SK-N-SH treated with all-trans-retinoic acid at 6 μM for 48 hours (cell line): ENCODE results near the gene CYP20A1.

Experiments used
- ATAC-seq: fragments of 200-7000 bp; cut with Tn5 transposase; 3 replicates; pipeline ENCODE4 v1.9.1; 2020; ENCODE audit warnings: mild to moderate bottlenecking, moderate library complexity
- ARNTL ChIP-seq: fragments of 450-650 bp; formaldehyde crosslinking; IDR thresholded peaks from 2 replicates; pipeline ENCODE4 v1.5.0; 2020; ENCODE audit warnings: low read depth, mild to moderate bottlenecking, moderate library complexity, borderline replicate concordance
- BACH2 ChIP-seq: fragments of 250-450 bp; sonication (Bioruptor Pico); IDR thresholded peaks from 2 replicates; pipeline ENCODE4 v1.9.0; 2021; ENCODE audit warnings: mild to moderate bottlenecking, borderline replicate concordance
- CSDC2 ChIP-seq: fragments of 250-450 bp; sonication (Bioruptor Pico); IDR thresholded peaks from 2 replicates; pipeline ENCODE4 v1.5.0; 2020; ENCODE audit warnings: mild to moderate bottlenecking, moderate library complexity
- ESRRG ChIP-seq: fragments of 250-450 bp; sonication (Bioruptor Pico); IDR thresholded peaks from 2 replicates; pipeline ENCODE4 v1.6.1; 2021; ENCODE audit warnings: mild to moderate bottlenecking
- ISL1 ChIP-seq: fragments of 250-450 bp; sonication (Bioruptor Pico); IDR thresholded peaks from 2 replicates; pipeline ENCODE4 v2.1.2; 2022; ENCODE audit warnings: mild to moderate bottlenecking, moderate library complexity
- OSR1 ChIP-seq: fragments of 250-450 bp; sonication (Bioruptor Pico); IDR thresholded peaks from 2 replicates; pipeline ENCODE4 v1.8.0; 2022; ENCODE audit warnings: moderate library complexity, mild to moderate bottlenecking, inconsistent platforms
- PPARA ChIP-seq: fragments of 250-450 bp; sonication (Bioruptor Pico); IDR thresholded peaks from 2 replicates; pipeline ENCODE4 v1.5.0; 2020; ENCODE audit warnings: mild to moderate bottlenecking, borderline replicate concordance
- RARB ChIP-seq: fragments of 250-450 bp; sonication (Bioruptor Pico); IDR thresholded peaks from 2 replicates; pipeline ENCODE4 v1.8.0; 2021; ENCODE audit warnings: mild to moderate bottlenecking, moderate library complexity
- SNAI2 ChIP-seq: fragments of 250-450 bp; sonication (Bioruptor Pico); IDR thresholded peaks from 2 replicates; pipeline ENCODE4 v1.5.0; 2020; ENCODE audit warnings: mild to moderate bottlenecking, moderate library complexity
- TCF4 ChIP-seq: fragments of 250-450 bp; sonication (Bioruptor Pico); IDR thresholded peaks from 2 replicates; pipeline ENCODE4 v1.8.0; 2021; ENCODE audit warnings: mild to moderate bottlenecking, moderate library complexity, borderline replicate concordance
- TOX ChIP-seq: fragments of 250-450 bp; sonication (Bioruptor Pico); IDR thresholded peaks from 2 replicates; pipeline ENCODE4 v1.8.0; 2021; ENCODE audit warnings: mild to moderate bottlenecking, moderate library complexity, borderline replicate concordance
- ZC3H10 ChIP-seq: fragments of 250-450 bp; sonication (Bioruptor Pico); IDR thresholded peaks from 2 replicates; pipeline ENCODE4 v1.5.1; 2021; ENCODE audit warnings: mild to moderate bottlenecking, moderate library complexity
- ZFP30 ChIP-seq: fragments of 450-650 bp; formaldehyde crosslinking; IDR thresholded peaks from 2 replicates; pipeline ENCODE4 v1.5.0; 2022; ENCODE audit warnings: mild to moderate bottlenecking, moderate library complexity
- ZNF565 ChIP-seq: fragments of 450-650 bp; formaldehyde crosslinking; conservative IDR thresholded peaks from 2 replicates; pipeline ENCODE4 v1.5.0; 2020; ENCODE audit warnings: low read depth, mild to moderate bottlenecking, moderate library complexity
- ZNF8 ChIP-seq: fragments of 450-650 bp; formaldehyde crosslinking; IDR thresholded peaks from 2 replicates; pipeline ENCODE4 v1.5.0; 2020; ENCODE audit warnings: mild to moderate bottlenecking, moderate library complexity
- TF ChIP-seq, protein P1 (sequence below): fragments of 250-450 bp; sonication (Bioruptor Pico); IDR thresholded peaks from 2 replicates; pipeline ENCODE4 v1.5.0; 2020; ENCODE audit warnings: mild to moderate bottlenecking, moderate library complexity
- TF ChIP-seq, protein P2 (sequence below): fragments of 250-450 bp; sonication (Bioruptor Pico); IDR thresholded peaks from 2 replicates; pipeline ENCODE4 v1.8.0; 2020; ENCODE audit warnings: mild to moderate bottlenecking, moderate library complexity, borderline replicate concordance
- TF ChIP-seq, protein P3 (sequence below): fragments of 250-450 bp; sonication (Bioruptor Pico); IDR thresholded peaks from 2 replicates; pipeline ENCODE4 v1.8.0; 2021; ENCODE audit warnings: low read depth, mild to moderate bottlenecking, moderate library complexity, borderline replicate concordance

Gene CYP20A1

DNA sequence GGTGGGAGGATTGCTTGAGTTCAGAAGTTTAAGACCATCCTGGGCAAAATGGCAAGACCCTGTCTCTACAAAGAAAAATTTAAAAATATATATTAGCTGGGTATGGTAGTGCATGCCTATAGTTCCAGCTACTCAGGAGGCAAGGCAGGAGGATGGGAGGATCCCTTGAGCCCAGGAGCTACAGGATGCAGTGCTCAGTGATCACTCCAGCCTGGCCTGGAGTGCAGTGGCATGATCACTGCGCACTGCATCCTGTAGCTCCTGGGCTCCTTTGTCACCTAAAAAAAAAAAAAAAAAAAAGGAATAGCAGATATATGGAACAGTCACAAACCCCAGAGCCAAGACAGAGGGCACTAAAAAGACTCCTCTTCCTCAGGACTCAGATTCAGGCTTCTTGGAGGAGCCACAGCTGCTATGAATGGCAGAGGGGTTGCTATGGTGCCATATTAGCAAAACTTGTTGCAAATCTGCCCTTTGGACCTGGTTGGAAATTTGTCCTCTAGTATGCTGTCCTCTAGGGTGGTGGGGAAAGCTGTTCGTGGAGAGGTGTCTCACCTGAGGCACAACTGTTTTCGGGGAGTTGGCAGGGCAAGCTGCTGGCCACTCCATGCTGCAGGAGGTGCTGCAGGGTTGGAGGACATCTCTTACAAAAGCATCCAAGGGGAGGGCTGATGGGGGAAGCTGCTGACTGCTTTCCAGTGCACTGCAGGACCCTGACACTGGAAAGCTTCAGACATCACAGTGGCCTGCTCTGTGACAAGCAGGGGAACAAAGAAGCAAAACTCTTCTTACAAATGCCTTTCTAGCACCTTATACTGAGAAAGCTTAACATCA lies 22.7 kb downstream of the CYP20A1 start:
- TF ChIP-seq PPARA (CRISPR knock-in tag): no peak
- ATAC-seq: no peak; the same call in 2 of the 3 replicates

DNA sequence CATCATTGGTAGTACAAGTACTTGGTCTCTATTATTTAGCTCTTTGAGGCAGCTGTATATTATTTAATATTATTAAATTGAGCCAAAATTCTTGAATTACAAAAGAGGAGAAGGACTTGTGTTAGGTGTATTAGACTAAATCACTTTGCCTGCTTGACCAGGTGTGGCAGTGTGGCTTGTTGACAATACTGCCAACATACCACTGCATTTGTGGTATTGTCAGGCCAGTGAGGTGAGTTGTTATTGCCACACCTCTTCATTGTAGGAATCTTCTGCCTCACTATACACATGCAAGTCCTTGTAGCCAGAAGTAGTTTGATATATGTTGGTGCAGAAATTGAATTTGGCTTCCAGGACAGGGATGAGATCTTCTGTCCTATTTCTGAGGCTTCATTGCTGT lies 40.5 kb downstream of the CYP20A1 start:
- ATAC-seq: no peak
- no peak for TF ChIP-seq ARNTL (CRISPR knock-in tag)
- TF ChIP-seq, protein P1, sequence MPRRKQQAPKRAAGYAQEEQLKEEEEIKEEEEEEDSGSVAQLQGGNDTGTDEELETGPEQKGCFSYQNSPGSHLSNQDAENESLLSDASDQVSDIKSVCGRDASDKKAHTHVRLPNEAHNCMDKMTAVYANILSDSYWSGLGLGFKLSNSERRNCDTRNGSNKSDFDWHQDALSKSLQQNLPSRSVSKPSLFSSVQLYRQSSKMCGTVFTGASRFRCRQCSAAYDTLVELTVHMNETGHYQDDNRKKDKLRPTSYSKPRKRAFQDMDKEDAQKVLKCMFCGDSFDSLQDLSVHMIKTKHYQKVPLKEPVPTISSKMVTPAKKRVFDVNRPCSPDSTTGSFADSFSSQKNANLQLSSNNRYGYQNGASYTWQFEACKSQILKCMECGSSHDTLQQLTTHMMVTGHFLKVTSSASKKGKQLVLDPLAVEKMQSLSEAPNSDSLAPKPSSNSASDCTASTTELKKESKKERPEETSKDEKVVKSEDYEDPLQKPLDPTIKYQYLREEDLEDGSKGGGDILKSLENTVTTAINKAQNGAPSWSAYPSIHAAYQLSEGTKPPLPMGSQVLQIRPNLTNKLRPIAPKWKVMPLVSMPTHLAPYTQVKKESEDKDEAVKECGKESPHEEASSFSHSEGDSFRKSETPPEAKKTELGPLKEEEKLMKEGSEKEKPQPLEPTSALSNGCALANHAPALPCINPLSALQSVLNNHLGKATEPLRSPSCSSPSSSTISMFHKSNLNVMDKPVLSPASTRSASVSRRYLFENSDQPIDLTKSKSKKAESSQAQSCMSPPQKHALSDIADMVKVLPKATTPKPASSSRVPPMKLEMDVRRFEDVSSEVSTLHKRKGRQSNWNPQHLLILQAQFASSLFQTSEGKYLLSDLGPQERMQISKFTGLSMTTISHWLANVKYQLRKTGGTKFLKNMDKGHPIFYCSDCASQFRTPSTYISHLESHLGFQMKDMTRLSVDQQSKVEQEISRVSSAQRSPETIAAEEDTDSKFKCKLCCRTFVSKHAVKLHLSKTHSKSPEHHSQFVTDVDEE (CRISPR knock-in tag): no peak
- TF ChIP-seq SNAI2 (CRISPR knock-in tag): no peak
- TF ChIP-seq OSR1 (CRISPR knock-in tag): no peak
- no peak for TF ChIP-seq ZFP30
- no peak for TF ChIP-seq ESRRG (CRISPR knock-in tag)
- TF ChIP-seq RARB (CRISPR knock-in tag): no peak
- TF ChIP-seq CSDC2: no peak
- TF ChIP-seq, protein P2, sequence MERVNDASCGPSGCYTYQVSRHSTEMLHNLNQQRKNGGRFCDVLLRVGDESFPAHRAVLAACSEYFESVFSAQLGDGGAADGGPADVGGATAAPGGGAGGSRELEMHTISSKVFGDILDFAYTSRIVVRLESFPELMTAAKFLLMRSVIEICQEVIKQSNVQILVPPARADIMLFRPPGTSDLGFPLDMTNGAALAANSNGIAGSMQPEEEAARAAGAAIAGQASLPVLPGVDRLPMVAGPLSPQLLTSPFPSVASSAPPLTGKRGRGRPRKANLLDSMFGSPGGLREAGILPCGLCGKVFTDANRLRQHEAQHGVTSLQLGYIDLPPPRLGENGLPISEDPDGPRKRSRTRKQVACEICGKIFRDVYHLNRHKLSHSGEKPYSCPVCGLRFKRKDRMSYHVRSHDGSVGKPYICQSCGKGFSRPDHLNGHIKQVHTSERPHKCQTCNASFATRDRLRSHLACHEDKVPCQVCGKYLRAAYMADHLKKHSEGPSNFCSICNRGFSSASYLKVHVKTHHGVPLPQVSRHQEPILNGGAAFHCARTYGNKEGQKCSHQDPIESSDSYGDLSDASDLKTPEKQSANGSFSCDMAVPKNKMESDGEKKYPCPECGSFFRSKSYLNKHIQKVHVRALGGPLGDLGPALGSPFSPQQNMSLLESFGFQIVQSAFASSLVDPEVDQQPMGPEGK (CRISPR knock-in tag): no peak
- TF ChIP-seq TOX (CRISPR knock-in tag): no peak
- no peak for TF ChIP-seq BACH2
- no peak for TF ChIP-seq ZNF565
- TF ChIP-seq TCF4 (CRISPR knock-in tag): no peak
- no peak for TF ChIP-seq ISL1 (CRISPR knock-in tag)
- TF ChIP-seq ZC3H10 (CRISPR knock-in tag): no peak
- TF ChIP-seq, all 23 proteins: peak for 0

DNA sequence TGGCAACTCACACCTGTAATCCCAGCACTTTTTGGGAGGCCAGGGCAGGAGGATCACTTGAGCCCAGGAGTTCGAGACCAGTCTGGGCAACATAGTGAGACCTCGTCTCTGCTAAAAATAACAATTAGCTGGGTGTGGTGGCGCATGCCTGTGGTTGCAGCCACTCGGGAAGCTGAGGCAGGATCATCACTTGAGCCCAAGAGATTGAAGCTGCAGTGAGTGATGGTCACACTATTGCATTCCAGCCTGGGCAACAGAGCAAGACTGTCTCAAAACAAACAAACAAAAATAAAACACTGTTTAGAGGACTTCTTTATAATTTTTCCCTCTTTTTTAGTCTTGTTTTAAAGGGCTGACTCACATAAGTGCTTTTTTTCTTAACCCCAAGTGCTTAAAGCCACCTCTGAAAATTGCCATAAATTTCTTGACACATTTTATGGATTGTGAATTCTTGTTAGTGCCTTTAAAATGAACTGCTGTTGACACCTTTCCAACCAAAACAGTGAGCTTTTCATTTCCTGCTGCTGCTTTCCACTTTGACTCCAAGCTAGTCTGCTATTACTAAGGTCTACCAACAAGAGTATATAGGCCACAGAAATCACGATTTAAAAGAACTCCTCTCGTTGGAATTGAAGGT lies 41.7 kb downstream of the CYP20A1 start:
- ATAC-seq: no peak
- TF ChIP-seq ARNTL (CRISPR knock-in tag) (no peak), ZC3H10 (CRISPR knock-in tag) (no peak), ZNF8 (no peak), ZNF565 (no peak), BACH2 (no peak), ISL1 (CRISPR knock-in tag) (no peak), OSR1 (CRISPR knock-in tag) (no peak)
- TF ChIP-seq, protein P1 (CRISPR knock-in tag): no peak
- TF ChIP-seq, protein P3, sequence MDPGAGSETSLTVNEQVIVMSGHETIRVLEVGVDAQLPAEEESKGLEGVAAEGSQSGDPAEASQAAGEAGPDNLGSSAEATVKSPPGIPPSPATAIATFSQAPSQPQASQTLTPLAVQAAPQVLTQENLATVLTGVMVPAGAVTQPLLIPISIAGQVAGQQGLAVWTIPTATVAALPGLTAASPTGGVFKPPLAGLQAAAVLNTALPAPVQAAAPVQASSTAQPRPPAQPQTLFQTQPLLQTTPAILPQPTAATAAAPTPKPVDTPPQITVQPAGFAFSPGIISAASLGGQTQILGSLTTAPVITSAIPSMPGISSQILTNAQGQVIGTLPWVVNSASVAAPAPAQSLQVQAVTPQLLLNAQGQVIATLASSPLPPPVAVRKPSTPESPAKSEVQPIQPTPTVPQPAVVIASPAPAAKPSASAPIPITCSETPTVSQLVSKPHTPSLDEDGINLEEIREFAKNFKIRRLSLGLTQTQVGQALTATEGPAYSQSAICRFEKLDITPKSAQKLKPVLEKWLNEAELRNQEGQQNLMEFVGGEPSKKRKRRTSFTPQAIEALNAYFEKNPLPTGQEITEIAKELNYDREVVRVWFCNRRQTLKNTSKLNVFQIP (CRISPR knock-in tag): no peak
